Cardiac muscle cell (in vitro differentiated cells and primary cell): ENCODE results near the gene EBF3. TPM values are rescaled to one million over a fixed set of nuclear protein-coding genes. Genes with fewer than 3 reads are reported as not detected.

Source experiments
- DNase-seq, 2 donors: peaks; one replicate each; pipeline versions ENCODE4 v3.0.0 to v3.0.0-alpha.2; 2010 to 2017; ENCODE audit warnings: low read depth in 1 of 2, low spot score in 1 of 2
- H3K27ac ChIP-seq: fragments of 200-600 bp; sonication (generic); 2 replicates; pipeline ENCODE4 v1.5.1; 2016
- H3K27me3 ChIP-seq: fragments of 200-600 bp; sonication (generic); 2 replicates; pipeline ENCODE4 v1.6.0; 2016; ENCODE audit warnings: control low read depth
- H3K36me3 ChIP-seq: fragments of 200-600 bp; sonication (generic); 2 replicates; pipeline ENCODE4 v1.5.1; 2016; ENCODE audit warnings: control low read depth
- H3K4me1 ChIP-seq: fragments of 200-600 bp; sonication (generic); 2 replicates; pipeline ENCODE4 v1.8.1; 2017; ENCODE audit warnings: low read depth, mild to moderate bottlenecking, mixed run types
- H3K4me3 ChIP-seq: fragments of 200-600 bp; sonication (generic); 2 replicates; pipeline ENCODE4 v1.5.1; 2016; ENCODE audit warnings: mild to moderate bottlenecking
- H3K9me3 ChIP-seq: fragments of 200-600 bp; sonication (generic); 2 replicates; pipeline ENCODE4 v1.5.1; 2017; ENCODE audit warnings: low read depth, mild to moderate bottlenecking, control low read depth
- polyA plus RNA-seq: library from polyadenylated mRNA; unstranded; fragments of >200 nt; fragmentation: Nextera tagmentation; extraction: Ambion mirVana; gene quantifications from 2 replicates; pipeline ENCODE4 v1.2.1, GENCODE V29; 2016
- total RNA-seq: library from RNA; depleted of rRNA; stranded (reverse); fragments of >200 nt; gene quantifications from 2 replicates; pipeline ENCODE4 v1.2.3, GENCODE V29; 2016
- TF ChIP-seq, protein P1 (sequence below): IDR thresholded peaks from 2 replicates; pipeline ENCODE4 v1.5.1; 2012; ENCODE audit warnings: low read depth, mild to moderate bottlenecking, low read length

EBF3 gene
- total and polyA plus RNA-seq, 2 experiments from 2014 or later, result 0.61 to 2.8 TPM

DNA sequence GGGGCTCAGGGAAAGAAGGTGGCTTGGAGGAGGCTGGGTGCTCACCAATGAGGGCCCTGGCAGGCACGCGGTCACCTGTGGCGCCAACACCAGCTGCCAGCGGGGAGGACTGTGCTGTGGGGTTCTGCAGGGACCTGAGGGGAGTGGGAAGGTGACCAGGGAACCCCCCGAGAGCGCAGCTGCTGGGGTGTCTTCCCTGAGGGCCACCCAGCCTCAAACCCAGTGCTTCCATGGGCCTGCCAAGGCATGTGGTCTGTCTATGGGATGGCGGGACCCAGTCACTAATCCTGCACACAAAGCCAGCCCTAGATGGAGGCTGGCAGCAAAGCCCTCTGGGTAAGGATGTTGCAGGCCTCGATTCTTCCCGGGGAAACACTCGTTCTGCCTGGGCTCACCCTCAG is 117.1 kb downstream of the EBF3 start:
- Histone ChIP-seq H3K9me3 (no peaks in the 10 kb centered on the region), H3K4me3 (no peak overlapping the region), H3K4me1 (peaks cover 4% of the 10 kb centered on the region), H3K36me3 (no peaks in the 10 kb centered on the region), H3K27me3 (no peaks in the 10 kb centered on the region), H3K27ac (no peak overlapping the region)
- no peak for DNase-seq
- TF ChIP-seq, protein P1, sequence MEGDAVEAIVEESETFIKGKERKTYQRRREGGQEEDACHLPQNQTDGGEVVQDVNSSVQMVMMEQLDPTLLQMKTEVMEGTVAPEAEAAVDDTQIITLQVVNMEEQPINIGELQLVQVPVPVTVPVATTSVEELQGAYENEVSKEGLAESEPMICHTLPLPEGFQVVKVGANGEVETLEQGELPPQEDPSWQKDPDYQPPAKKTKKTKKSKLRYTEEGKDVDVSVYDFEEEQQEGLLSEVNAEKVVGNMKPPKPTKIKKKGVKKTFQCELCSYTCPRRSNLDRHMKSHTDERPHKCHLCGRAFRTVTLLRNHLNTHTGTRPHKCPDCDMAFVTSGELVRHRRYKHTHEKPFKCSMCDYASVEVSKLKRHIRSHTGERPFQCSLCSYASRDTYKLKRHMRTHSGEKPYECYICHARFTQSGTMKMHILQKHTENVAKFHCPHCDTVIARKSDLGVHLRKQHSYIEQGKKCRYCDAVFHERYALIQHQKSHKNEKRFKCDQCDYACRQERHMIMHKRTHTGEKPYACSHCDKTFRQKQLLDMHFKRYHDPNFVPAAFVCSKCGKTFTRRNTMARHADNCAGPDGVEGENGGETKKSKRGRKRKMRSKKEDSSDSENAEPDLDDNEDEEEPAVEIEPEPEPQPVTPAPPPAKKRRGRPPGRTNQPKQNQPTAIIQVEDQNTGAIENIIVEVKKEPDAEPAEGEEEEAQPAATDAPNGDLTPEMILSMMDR, result no peak

DNA sequence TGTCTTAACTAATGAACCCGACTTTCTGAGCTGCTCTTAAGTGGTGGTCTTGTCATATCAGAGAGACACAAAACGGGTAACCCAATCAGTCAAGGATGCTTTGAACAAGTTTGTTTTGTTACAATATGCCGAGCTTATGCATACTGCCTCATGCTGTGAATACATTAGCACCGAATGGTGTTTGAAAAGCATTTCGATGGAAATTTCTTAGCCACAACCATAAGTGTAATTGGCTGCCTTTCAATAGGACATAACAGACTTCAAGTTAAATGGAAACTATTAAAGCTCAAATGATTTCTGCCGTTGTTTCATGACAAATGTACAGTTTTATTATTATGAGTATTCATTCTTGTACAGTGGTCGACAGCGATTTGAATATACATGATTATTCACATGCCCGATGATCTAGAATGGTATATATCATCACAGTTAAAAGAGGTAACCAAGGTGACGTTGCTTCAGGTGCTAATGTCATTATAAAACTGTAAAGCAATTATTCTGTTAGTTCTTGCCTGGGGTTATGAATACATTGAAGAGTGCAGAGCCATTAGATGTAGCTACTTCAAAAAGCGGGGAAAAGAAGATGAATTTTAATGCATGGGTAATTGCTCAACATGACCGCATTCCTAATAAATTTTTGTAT is 118.8 kb downstream of the EBF3 start:
- Histone ChIP-seq H3K4me1 (peaks cover 4% of the 10 kb centered on the region), H3K9me3 (no peaks in the 10 kb centered on the region), H3K27me3 (no peaks in the 10 kb centered on the region), H3K4me3 (no peak overlapping the region), H3K36me3 (no peaks in the 10 kb centered on the region), H3K27ac (no peak overlapping the region)
- DNase-seq, result no peak
- TF ChIP-seq, protein P1, result no peak

DNA sequence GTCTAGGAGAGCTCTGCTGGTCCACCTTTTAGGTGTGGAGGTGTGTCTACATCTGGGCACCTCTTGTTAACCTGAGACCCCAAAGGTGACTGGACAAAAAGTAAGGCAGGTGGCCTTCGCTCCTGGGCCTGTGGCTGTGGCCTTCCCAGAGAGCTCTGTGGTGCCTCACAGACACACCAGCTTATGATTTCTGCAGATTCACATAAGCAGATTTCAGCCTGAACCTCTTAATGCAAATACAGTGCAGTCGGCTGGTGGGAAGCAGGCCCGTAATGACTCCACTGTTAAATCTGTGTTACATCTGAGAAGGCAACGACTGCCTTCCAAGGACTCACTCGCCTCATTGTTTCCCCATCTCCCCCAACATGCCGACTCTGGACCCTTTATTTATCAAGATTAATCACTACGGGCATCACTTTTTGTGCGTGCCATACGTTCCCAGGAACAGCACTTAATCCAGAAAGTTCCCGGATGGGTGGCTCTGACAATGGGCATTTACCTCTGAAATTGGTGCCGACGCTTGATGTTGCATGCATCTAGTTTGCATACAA is 119.8 kb downstream of the EBF3 start:
- Histone ChIP-seq H3K4me1 (peaks cover 4% of the 10 kb centered on the region), H3K36me3 (no peaks in the 10 kb centered on the region), H3K27me3 (no peaks in the 10 kb centered on the region), H3K27ac (no peak overlapping the region), H3K4me3 (no peak overlapping the region), H3K9me3 (no peaks in the 10 kb centered on the region)
- no peak for DNase-seq
- TF ChIP-seq, protein P1, result no peak

DNA sequence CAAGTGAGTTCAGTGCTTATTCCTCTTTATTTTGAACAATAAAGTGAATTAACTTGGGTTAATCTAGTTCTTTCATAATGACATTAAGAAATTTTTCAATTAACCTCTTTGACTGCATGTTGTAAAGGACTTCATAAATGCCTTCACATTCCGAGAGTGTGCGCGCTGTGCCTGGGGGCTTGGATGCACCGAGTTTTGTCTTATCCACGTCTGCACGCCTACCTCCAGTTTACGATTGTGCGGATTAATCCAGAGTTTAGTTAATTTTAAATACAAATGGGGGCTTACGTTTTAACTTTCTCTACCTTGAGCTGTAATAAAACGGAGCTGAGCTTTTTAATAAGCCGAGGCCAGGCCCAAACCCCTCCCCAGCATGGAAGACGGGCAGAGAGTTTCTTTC is 120.4 kb downstream of the EBF3 start:
- Histone ChIP-seq H3K27ac (no peak overlapping the region), H3K27me3 (no peaks in the 10 kb centered on the region), H3K36me3 (no peaks in the 10 kb centered on the region), H3K9me3 (no peaks in the 10 kb centered on the region), H3K4me3 (no peak overlapping the region), H3K4me1 (peaks cover 4% of the 10 kb centered on the region)
- TF ChIP-seq, protein P1, result no peak
- no peak for DNase-seq

DNA sequence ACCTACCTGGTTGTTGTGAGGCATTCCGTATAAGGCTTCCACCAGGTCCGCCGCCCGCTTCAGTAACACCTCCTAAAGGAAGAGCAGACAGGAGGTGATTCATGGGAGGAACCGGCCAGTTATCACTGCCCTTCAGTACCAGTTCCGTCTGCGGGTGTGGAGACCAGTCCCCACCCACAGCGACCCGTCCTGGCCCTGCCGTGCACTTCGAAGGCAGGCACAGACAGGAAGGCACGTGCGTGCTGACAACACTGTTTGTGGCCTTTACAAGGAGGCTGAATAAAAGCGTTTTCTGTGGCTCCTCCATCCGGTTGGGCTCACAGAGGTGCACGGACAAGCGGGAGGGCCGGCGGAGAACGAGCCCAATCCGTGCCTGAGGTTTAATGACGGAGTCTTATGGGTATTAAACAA is 120.9 kb downstream of the EBF3 start:
- Histone ChIP-seq H3K36me3 (no peaks in the 10 kb centered on the region), H3K9me3 (no peaks in the 10 kb centered on the region), H3K27ac (no peak overlapping the region), H3K4me3 (no peak overlapping the region), H3K4me1 (peaks cover 4% of the 10 kb centered on the region), H3K27me3 (no peaks in the 10 kb centered on the region)
- no peak for DNase-seq
- TF ChIP-seq, protein P1, result no peak
